Left lung (tissue), 10 donors: Measurements from ENCODE around the gene SERPINB5. TPM values are rescaled to one million over a fixed set of nuclear protein-coding genes. Genes with fewer than 3 reads are reported as not detected.

Experiments
- ATAC-seq: fragments of 200-7000 bp; cut with Tn5 transposase; one replicate; pipeline ENCODE4 v1.9.1; 2020; ENCODE audit warnings: moderate library complexity
- DNase-seq, 4 donors: peaks; one replicate each; pipeline ENCODE4 v3.0.0-alpha.2; 2013 to 2020
- H3K27ac ChIP-seq, 2 donors: fragments of 200-600 bp; sonication (generic) in 1 of 2; one replicate each; pipeline versions ENCODE4 v1.5.0 to v1.8.0; 2020 to 2021
- H3K27me3 ChIP-seq, 2 donors: fragments of 200-600 bp; sonication (generic) in 1 of 2; one replicate each; pipeline versions ENCODE4 v1.5.0 to v1.8.0; 2020 to 2021
- H3K36me3 ChIP-seq, 2 donors: fragments of 200-600 bp; sonication (generic) in 1 of 2; one replicate each; pipeline versions ENCODE4 v1.5.0 to v1.8.0; 2020 to 2021
- H3K4me1 ChIP-seq, 2 donors: fragments of 200-600 bp; one replicate each; pipeline ENCODE4 v1.8.0; 2021
- H3K4me3 ChIP-seq, 2 donors: fragments of 200-600 bp; sonication (generic) in 1 of 2; one replicate each; pipeline versions ENCODE4 v1.5.0 to v1.8.0; 2020 to 2021; ENCODE audit warnings: mild to moderate bottlenecking in 1 of 2
- H3K9me3 ChIP-seq, 2 donors: fragments of 200-600 bp; sonication (generic) in 1 of 2; one replicate each; pipeline versions ENCODE4 v1.5.0 to v1.8.0; 2020 to 2021
- intact Hi-C, 2 donors: fragments of 100-400 bp; cut with DNase I; formaldehyde crosslinking; loops; one replicate each; pipeline versions ENCODE4 v1.11.2 to v1.14.2; 2022
- polyA plus RNA-seq, 6 donors: library from polyadenylated mRNA; unstranded; fragments of 120-200 nt; gene quantifications; one replicate each; pipeline ENCODE4 v1.2.1, GENCODE V29; 2013; ENCODE audit not compliant: insufficient read length in 6 of 6
- total RNA-seq, 2 donors: library from RNA; stranded (reverse); fragmentation: NEBNext Ultra II Directional; extraction: Animal tissue kit (Norgen Biotek cat#: 25700); gene quantifications; one replicate each; pipeline ENCODE4 v1.2.1, GENCODE V29; 2021
- TF ChIP-seq, protein P1 (sequence below), 2 donors: fragments of 200-600 bp; sonication (generic) in 1 of 2; IDR thresholded peaks; one replicate each; pipeline versions ENCODE4 v1.5.0 to v1.8.0; 2021; ENCODE audit warnings: antibody characterized with exemption in 2 of 2
- donor health status: DM: no; HTN: yes; CAD: no.
- donor health status: DM: no; HTN: no; CAD: no.

The SERPINB5 gene
- total and polyA plus RNA-seq, 8 donors: 0.34 TPM; not detected in 7

DNA sequence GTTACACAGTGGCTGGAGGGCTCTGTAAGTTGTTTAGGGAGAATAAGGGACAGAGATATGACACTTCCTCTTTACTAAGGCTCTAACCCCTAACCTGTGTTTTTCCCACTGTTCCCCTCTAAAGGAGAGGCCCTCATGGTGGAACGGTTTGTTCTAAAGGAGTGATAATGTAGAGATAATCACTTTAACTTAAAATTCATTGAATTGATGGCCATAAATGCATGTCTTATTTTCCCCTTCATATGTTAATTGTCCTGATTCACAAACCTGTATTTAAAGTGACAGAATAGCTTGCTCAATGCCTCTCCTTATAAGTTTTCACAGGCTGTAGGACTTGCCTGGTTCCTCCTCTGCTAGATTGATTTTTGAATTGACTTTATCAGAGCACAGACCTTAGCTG is 65.3 kb downstream of the SERPINB5 start, which contains the start of gene SERPINB12:
SERPINB12 (plus strand) TSS at position 301 of the 400 bp plus-strand sequence. CDS start 13,791 bp downstream, outside the sequence.
- intact Hi-C loops: no loop called here
- DNase-seq: no peak
- Histone ChIP-seq H3K36me3 (no peaks in the 10 kb centered on the region), H3K4me1 (peaks cover 0 to 4% of the 10 kb centered on the region in 2 donors), H3K9me3 (no peaks in the 10 kb centered on the region), H3K27ac (no peak within 1 kb of the TSS), H3K4me3 (no peak within 1 kb of the TSS), H3K27me3 (no peaks in the 10 kb centered on the region)
- TF ChIP-seq, protein P1, sequence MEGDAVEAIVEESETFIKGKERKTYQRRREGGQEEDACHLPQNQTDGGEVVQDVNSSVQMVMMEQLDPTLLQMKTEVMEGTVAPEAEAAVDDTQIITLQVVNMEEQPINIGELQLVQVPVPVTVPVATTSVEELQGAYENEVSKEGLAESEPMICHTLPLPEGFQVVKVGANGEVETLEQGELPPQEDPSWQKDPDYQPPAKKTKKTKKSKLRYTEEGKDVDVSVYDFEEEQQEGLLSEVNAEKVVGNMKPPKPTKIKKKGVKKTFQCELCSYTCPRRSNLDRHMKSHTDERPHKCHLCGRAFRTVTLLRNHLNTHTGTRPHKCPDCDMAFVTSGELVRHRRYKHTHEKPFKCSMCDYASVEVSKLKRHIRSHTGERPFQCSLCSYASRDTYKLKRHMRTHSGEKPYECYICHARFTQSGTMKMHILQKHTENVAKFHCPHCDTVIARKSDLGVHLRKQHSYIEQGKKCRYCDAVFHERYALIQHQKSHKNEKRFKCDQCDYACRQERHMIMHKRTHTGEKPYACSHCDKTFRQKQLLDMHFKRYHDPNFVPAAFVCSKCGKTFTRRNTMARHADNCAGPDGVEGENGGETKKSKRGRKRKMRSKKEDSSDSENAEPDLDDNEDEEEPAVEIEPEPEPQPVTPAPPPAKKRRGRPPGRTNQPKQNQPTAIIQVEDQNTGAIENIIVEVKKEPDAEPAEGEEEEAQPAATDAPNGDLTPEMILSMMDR (IDR thresholded peaks at IDR 0.05): no peak
- no peak for ATAC-seq

DNA sequence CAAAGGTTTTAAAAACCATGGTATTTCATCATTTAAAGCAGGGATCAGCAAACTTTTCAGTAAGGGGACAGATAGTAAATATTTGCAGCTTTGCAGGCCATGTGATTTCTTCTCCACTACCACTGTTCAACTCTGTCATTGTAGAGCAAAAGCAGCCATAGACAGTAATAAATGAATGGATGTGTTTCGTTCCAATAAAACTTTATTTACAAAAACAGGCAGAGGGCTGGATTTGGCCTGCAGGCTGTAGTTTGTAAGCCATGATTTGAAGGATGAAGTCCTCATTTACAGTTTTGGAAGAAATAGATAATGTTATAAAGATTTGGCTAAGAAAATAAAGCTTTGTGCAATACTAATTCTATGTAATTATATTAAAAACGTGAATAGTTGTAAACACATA is 67.3 kb downstream of the SERPINB5 start:
- no peaks in the 10 kb centered on the region for H3K27me3 ChIP-seq
- DNase-seq (no peak), ATAC-seq (no peak)
- no peaks in the 10 kb centered on the region for H3K9me3 ChIP-seq
- no peak overlapping the region for H3K27ac ChIP-seq
- H3K4me1 ChIP-seq: peaks cover 0 to 4% of the 10 kb centered on the region in 2 donors
- intact Hi-C loops: no loop called here
- TF ChIP-seq, protein P1 (IDR thresholded peaks at IDR 0.05): no peak
- H3K4me3 ChIP-seq: no peak overlapping the region
- no peaks in the 10 kb centered on the region for H3K36me3 ChIP-seq

DNA sequence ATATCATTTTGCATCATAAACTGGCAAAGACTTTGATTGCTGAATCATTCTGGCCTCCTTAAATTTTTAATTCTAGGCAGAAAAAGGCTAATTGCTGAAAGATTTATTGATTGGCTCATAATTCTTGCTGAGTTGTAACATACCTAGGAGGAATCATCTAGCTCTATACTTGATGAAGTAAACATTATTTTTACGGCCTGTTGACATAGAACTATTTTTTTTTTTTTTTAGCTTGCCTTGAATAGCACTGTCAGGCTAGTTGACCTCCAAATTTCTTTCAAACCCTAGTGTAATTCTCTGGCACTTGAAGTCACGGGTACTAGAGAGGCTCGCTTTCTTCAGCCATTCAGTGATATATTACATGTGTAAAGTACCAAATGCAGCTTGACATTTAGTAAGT is 68.2 kb downstream of the SERPINB5 start:
- no peak for DNase-seq
- Histone ChIP-seq H3K27me3 (no peaks in the 10 kb centered on the region), H3K4me1 (peaks cover 0 to 3% of the 10 kb centered on the region in 2 donors), H3K36me3 (no peaks in the 10 kb centered on the region), H3K27ac (no peak overlapping the region), H3K9me3 (no peaks in the 10 kb centered on the region), H3K4me3 (no peak overlapping the region)
- no peak for ATAC-seq
- intact Hi-C loops: no loop called here
- TF ChIP-seq, protein P1 (IDR thresholded peaks at IDR 0.05): no peak

DNA sequence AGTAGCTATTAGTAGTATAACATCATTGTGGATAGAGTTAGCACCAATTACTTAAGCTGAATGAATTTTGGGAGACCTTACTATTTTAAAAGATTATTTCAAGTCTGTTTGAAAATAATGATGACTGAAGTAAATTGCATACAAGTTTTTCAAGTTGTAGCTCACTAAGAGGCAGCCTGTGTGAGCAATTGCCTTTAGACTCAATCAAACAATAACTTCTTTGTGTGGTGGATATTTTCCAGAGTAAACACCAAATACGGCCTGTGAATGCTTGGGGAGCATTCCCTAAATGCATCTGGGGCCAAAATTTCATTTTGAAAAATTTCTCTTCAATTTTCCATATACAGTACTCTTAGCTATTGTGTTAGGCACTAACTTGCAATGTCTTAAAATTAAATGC is 73.3 kb downstream of the SERPINB5 start:
- H3K9me3 ChIP-seq: no peaks in the 10 kb centered on the region
- H3K27me3 ChIP-seq: no peaks in the 10 kb centered on the region
- H3K4me1 ChIP-seq: peaks cover 0 to 4% of the 10 kb centered on the region in 2 donors
- TF ChIP-seq, protein P1 (IDR thresholded peaks at IDR 0.05): no peak
- H3K27ac ChIP-seq: no peak overlapping the region
- no peak for ATAC-seq
- H3K4me3 ChIP-seq: no peak overlapping the region
- H3K36me3 ChIP-seq: no peaks in the 10 kb centered on the region
- DNase-seq: no peak
- intact Hi-C loops: no loop called here

DNA sequence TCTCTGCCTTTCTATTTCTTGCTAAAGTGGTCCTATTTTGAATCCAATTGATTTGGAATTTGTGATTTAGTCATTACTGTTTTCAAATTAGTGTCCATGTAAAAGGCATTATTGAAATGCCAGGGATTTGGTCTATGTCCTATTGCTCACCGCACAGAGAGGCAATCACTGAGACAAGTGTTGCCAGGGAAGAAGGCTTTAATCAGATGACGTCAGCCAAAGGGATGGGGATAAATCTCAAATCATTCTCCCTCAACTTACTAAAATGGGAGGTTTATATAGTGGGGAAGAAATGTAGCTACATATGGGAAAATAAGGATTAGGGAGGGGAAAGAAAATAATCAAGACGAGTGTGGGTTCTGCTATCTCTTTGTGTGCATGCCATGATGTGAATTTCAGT is 75.0 kb downstream of the SERPINB5 start:
- Histone ChIP-seq H3K4me3 (no peak overlapping the region), H3K27me3 (no peaks in the 10 kb centered on the region), H3K27ac (no peak overlapping the region), H3K4me1 (peaks cover 0 to 4% of the 10 kb centered on the region in 2 donors), H3K36me3 (no peaks in the 10 kb centered on the region), H3K9me3 (no peaks in the 10 kb centered on the region)
- no peak for DNase-seq
- TF ChIP-seq, protein P1 (IDR thresholded peaks at IDR 0.05): no peak
- ATAC-seq: no peak
- intact Hi-C loops: no loop called here
